Prostate gland (tissue), 2 donors: ENCODE data around the gene ADAMTSL5. TPM values are rescaled to one million over a fixed set of nuclear protein-coding genes. Genes with fewer than 3 reads are reported as not detected.
"Not testable (repeated sequence)": the region's sequence is repeated elsewhere in the genome, so short reads cannot be mapped to it uniquely, and the experiment has no call there.

Experiments used
- DNase-seq: peaks from one replicate; pipeline ENCODE4 v3.0.0-alpha.2; 2019; ENCODE audit warnings: low spot score
- H3K27ac ChIP-seq, 2 donors: fragments of 200-600 bp; sonication (generic); 2 replicates each; pipeline ENCODE4 v1.5.1; 2017 to 2019
- H3K27me3 ChIP-seq: fragments of 200-600 bp; sonication (generic); replicated peaks from 2 replicates; pipeline ENCODE4 v1.5.1; 2019; ENCODE audit not compliant: insufficient read depth
- H3K36me3 ChIP-seq, 2 donors: fragments of 200-600 bp; sonication (generic); 1 replicate in 1 of 2; 2 replicates in 1 of 2; pipeline versions ENCODE4 v1.5.1 to v1.8.1; 2017 to 2019
- H3K4me1 ChIP-seq: fragments of 200-600 bp; sonication (generic); replicated peaks from 2 replicates; pipeline ENCODE4 v1.5.1; 2019
- H3K4me3 ChIP-seq, 2 donors: fragments of 200-600 bp; sonication (generic); 2 replicates each; pipeline ENCODE4 v1.5.1; 2017 to 2019
- H3K9me3 ChIP-seq: fragments of 200-600 bp; sonication (generic); 2 replicates; pipeline ENCODE4 v1.5.1; 2017
- CTCF ChIP-seq, 4 experiments: fragments of 200-600 bp in 2 of 4; fragments of 450-650 bp in 2 of 4; sonication (generic) in 2 of 4; IDR thresholded peaks; 1 replicate in 3 of 4; 2 replicates in 1 of 4; pipeline ENCODE4 v1.5.1; 2016 to 2019; ENCODE audit warnings: antibody characterized with exemption in 4 of 4, mild to moderate bottlenecking in 2 of 4, moderate library complexity in 2 of 4
- POLR2A ChIP-seq: fragments of 450-650 bp; IDR thresholded peaks from one replicate; pipeline ENCODE4 v1.6.1; 2016; ENCODE audit warnings: antibody characterized with exemption, mild to moderate bottlenecking
- POLR2AphosphoS5 ChIP-seq: sonication (generic); formaldehyde crosslinking; IDR thresholded peaks from one replicate; pipeline ENCODE4 v1.6.1; 2017; ENCODE audit warnings: antibody characterized with exemption
- WGBS: methylation state at CpG from one replicate; pipeline ENCODE4 v1.1.5; 2018; 5-methylcytosine and 5-hydroxymethylcytosine counted together
- intact Hi-C: fragments of 100-400 bp; cut with DNase I; formaldehyde crosslinking; loops from one replicate; pipeline ENCODE4 v1.14.2; 2022
- total RNA-seq, 2 donors: library from RNA; depleted of rRNA; stranded (reverse); fragments of >200 nt; gene quantifications; one replicate each; pipeline ENCODE4 v1.1.0, GENCODE V29; 2016

ADAMTSL5 gene
- total RNA-seq, 2 donors from 2014 or later: 0.82 to 14.5 TPM

- no peak overlapping the region for H3K27ac ChIP-seq
These were observed 22.2 kb upstream of the ADAMTSL5 start for GRCh38 chr19:1534972-1535371.

GRCh38 chr19:1533510-1534150 lies 20.8 kb upstream of the ADAMTSL5 start:
- H3K27ac ChIP-seq: no peak overlapping the region

More at GRCh38 chr19:1534972-1535371, 22.2 kb upstream of the ADAMTSL5 start:
- intact Hi-C loops: no loop called here
- DNase-seq: no peak
- TF ChIP-seq CTCF (IDR thresholded peaks at IDR 0.05): no peak
- TF ChIP-seq POLR2AphosphoS5: no peak
- TF ChIP-seq POLR2A: no peak
- Histone ChIP-seq H3K4me3 (no peak overlapping the region), H3K4me1 (no peaks in the 10 kb centered on the region), H3K27me3 (peaks cover 2% of the 10 kb centered on the region), H3K9me3 (no peaks in the 10 kb centered on the region), H3K36me3 (no peaks in the 10 kb centered on the region)
- WGBS: 90% methylated on average over 12 of the region's 14 CpGs

GRCh38 chr19:1532003-1532402 lies 19.2 kb upstream of the ADAMTSL5 start:
- intact Hi-C loops: no loop called here
- TF ChIP-seq POLR2A (no peak), CTCF (IDR thresholded peaks at IDR 0.05) (no peak), POLR2AphosphoS5 (no peak)
- Histone ChIP-seq H3K4me1 (no peaks in the 10 kb centered on the region), H3K4me3 (no peak overlapping the region), H3K9me3 (no peaks in the 10 kb centered on the region), H3K27ac (no peak overlapping the region), H3K36me3 (no peaks in the 10 kb centered on the region), H3K27me3 (peaks cover 7% of the 10 kb centered on the region)
- WGBS: 92% methylated on average over 9 of the region's 9 CpGs
- DNase-seq: no peak

More at GRCh38 chr19:1533510-1534150, 20.8 kb upstream of the ADAMTSL5 start:
- Histone ChIP-seq H3K4me3 (no peak overlapping the region), H3K36me3 (no peaks in the 10 kb centered on the region), H3K9me3 (no peaks in the 10 kb centered on the region), H3K4me1 (no peaks in the 10 kb centered on the region), H3K27me3 (peaks cover 2% of the 10 kb centered on the region)
- no peak for DNase-seq
- 75% methylated on average over 19 of the region's 23 CpGs for WGBS
- TF ChIP-seq POLR2AphosphoS5: no peak
- no peak for TF ChIP-seq CTCF (IDR thresholded peaks at IDR 0.05)
- TF ChIP-seq POLR2A: no peak
- intact Hi-C loops: no loop called here

- no peaks in the 10 kb centered on the region for H3K9me3 ChIP-seq
- 94% methylated on average over 11 of the region's 11 CpGs for WGBS
- no peaks in the 10 kb centered on the region for H3K36me3 ChIP-seq
- no peak overlapping the region for H3K27ac ChIP-seq
- DNase-seq: no peak
- H3K27me3 ChIP-seq: peaks cover 7% of the 10 kb centered on the region
- intact Hi-C loops: no loop called here
- H3K4me1 ChIP-seq: no peaks in the 10 kb centered on the region
- TF ChIP-seq CTCF (IDR thresholded peaks at IDR 0.05): no peak
- TF ChIP-seq POLR2A: no peak
- TF ChIP-seq POLR2AphosphoS5: no peak
- no peak overlapping the region for H3K4me3 ChIP-seq
These were observed 18.8 kb upstream of the ADAMTSL5 start for GRCh38 chr19:1531587-1531986.

GRCh38 chr19:1530856-1531255 lies 18.0 kb upstream of the ADAMTSL5 start:
- H3K9me3 ChIP-seq, H3K4me3 ChIP-seq, H3K27ac ChIP-seq, DNase-seq, H3K27me3 ChIP-seq, H3K36me3 ChIP-seq, intact Hi-C loops, H3K4me1 ChIP-seq: not testable (repeated sequence)
- WGBS: 93% methylated on average over 11 of the region's 11 CpGs
